Type B pancreatic cell (in vitro differentiated cells): ENCODE data around the gene NDE1. TPM values are rescaled to one million over a fixed set of nuclear protein-coding genes. Genes with fewer than 3 reads are reported as not detected.

Experiments
- DNase-seq: peaks from one replicate; pipeline ENCODE4 v3.0.0; 2021; ENCODE audit warnings: mixed read lengths; ENCODE audit not compliant: unreplicated experiment; ENCODE audit errors: extremely low spot score
- H3K27ac Mint-ChIP-seq: 2 replicates; pipeline ENCODE4 v1.8.0; 2021; ENCODE audit warnings: mild to moderate bottlenecking, mixed read lengths
- H3K27me3 Mint-ChIP-seq: 2 replicates; pipeline ENCODE4 v1.8.0; 2021; ENCODE audit warnings: mixed read lengths
- H3K36me3 Mint-ChIP-seq: 2 replicates; pipeline ENCODE4 v1.8.0; 2021; ENCODE audit warnings: mixed read lengths
- H3K4me1 Mint-ChIP-seq: one replicate; pipeline ENCODE4 v1.8.0; 2021; ENCODE audit warnings: mixed read lengths; ENCODE audit not compliant: unreplicated experiment
- H3K4me3 Mint-ChIP-seq: 2 replicates; pipeline ENCODE4 v1.8.0; 2021; ENCODE audit warnings: mild to moderate bottlenecking, mixed read lengths
- H3K9me3 Mint-ChIP-seq: 2 replicates; pipeline ENCODE4 v1.8.0; 2021; ENCODE audit warnings: mixed read lengths
- CTCF ChIP-seq: fragments of 200-600 bp; sonication (generic); conservative IDR thresholded peaks from 2 replicates; pipeline ENCODE4 v1.5.0; 2021; ENCODE audit warnings: antibody characterized with exemption, mild to moderate bottlenecking
- total RNA-seq: library from RNA; stranded (reverse); gene quantifications from 2 replicates; pipeline ENCODE4 v1.2.1, GENCODE V29; 2021; ENCODE audit warnings: low replicate concordance

NDE1 gene
- total RNA-seq, 1 donor from 2014 or later: 76.4 TPM

GRCh38 chr16:15766918-15767317 is 116.9 kb downstream of the NDE1 start:
- no peaks in the 10 kb centered on the region for H3K4me1 Mint-ChIP-seq
- H3K9me3 Mint-ChIP-seq: no peaks in the 10 kb centered on the region
- no peak overlapping the region for H3K27ac Mint-ChIP-seq
- no peak for TF ChIP-seq CTCF
- H3K4me3 Mint-ChIP-seq: no peak overlapping the region
- H3K27me3 Mint-ChIP-seq: peaks cover 15% of the 10 kb centered on the region
- no peak for DNase-seq
- H3K36me3 Mint-ChIP-seq: no peaks in the 10 kb centered on the region

DNA sequence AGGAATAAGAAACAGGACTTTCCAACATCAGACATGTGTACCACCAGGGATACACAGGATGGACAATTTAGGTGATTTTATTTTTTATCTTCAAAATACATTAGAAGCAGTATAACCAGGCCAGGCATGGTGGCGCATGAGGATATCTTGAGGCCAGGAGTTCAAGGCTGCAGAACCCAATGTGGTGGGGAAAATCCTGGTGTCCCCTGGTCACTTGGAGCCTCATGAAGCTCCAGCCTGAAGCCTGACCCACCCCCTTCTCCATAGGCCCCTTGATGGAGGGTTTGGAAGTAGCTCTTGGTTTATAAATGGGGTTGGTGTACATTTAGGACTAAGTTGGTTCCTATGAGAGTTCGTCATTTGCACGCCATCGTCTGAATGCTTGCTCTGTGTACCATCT is 118.2 kb downstream of the NDE1 start:
- H3K4me1 Mint-ChIP-seq: no peaks in the 10 kb centered on the region
- H3K36me3 Mint-ChIP-seq: no peaks in the 10 kb centered on the region
- no peak for DNase-seq
- no peak for TF ChIP-seq CTCF
- no peaks in the 10 kb centered on the region for H3K9me3 Mint-ChIP-seq
- no peak overlapping the region for H3K4me3 Mint-ChIP-seq
- no peak overlapping the region for H3K27ac Mint-ChIP-seq
- H3K27me3 Mint-ChIP-seq: peaks cover 9% of the 10 kb centered on the region

DNA sequence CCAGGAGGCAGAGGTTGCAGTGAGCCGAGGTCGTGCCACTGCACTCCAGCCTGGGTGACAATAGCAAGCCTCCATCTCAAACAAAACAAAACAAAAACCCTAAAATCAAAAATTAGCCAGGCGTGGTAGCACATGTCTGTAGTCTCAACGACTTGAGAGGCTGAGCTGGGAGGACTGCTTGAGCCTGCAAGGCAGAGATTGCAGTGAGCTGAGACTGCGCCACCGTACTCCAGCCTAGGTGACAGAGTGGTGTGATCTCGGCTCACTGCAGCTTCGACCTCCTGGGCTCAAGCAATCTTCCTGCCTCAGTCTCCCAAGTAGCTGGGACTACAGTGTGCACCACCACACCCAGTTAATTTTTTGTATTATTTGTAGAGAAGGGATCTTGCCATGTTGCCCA is 119.2 kb downstream of the NDE1 start:
- Mint-ChIP-seq H3K4me1 (no peaks in the 10 kb centered on the region), H3K27ac (no peak overlapping the region), H3K36me3 (no peaks in the 10 kb centered on the region), H3K4me3 (no peak overlapping the region), H3K27me3 (peaks cover 12% of the 10 kb centered on the region), H3K9me3 (no peaks in the 10 kb centered on the region)
- no peak for DNase-seq
- TF ChIP-seq CTCF: no peak

DNA sequence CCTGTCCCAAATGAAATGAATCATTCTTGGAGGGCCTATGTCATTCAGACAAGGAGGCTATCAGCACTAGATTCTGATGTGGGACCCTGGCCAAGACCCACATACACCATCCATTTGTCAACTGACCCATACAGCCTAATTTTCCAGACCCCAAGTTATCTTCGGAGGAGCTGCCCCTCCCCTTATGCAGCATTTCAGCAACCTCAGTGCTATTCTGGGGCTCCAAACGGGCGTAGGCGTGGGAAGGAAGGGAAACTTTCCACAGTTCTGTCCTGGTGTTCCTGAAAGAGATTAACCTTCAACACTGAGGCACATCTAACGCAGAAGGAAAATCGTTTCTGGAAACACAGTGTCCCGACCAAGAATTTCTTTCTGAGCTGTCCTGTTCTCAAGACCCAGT is 120.1 kb downstream of the NDE1 start:
- DNase-seq: no peak
- Mint-ChIP-seq H3K4me1 (no peaks in the 10 kb centered on the region), H3K36me3 (no peaks in the 10 kb centered on the region), H3K27me3 (peaks cover 6% of the 10 kb centered on the region), H3K9me3 (no peaks in the 10 kb centered on the region), H3K4me3 (no peak overlapping the region), H3K27ac (no peak overlapping the region)
- no peak for TF ChIP-seq CTCF

DNA sequence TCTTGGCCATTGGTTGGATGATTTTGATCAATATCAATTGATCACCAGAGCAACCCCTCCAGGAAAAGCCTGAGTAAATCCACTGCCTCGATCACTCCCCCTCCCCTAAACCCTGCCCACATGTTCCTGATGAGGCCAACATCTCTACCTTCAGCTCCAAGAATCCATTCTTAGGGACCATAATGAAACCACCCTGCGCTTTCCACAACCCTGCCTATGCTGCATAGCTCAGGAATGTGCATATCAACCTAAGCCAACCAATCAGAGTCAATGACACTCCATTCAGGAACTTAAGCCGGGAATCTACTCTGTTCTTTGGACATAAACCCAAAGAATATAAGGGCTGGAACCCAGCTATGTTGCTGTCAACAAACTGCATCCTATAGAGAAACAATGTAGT is 120.5 kb downstream of the NDE1 start:
- H3K27ac Mint-ChIP-seq: no peak overlapping the region
- H3K36me3 Mint-ChIP-seq: no peaks in the 10 kb centered on the region
- H3K9me3 Mint-ChIP-seq: no peaks in the 10 kb centered on the region
- H3K4me1 Mint-ChIP-seq: no peaks in the 10 kb centered on the region
- no peak for DNase-seq
- H3K4me3 Mint-ChIP-seq: no peak overlapping the region
- no peak for TF ChIP-seq CTCF
- H3K27me3 Mint-ChIP-seq: peaks cover 4% of the 10 kb centered on the region

GRCh38 chr16:15771694-15772093 is 121.6 kb downstream of the NDE1 start:
- no peak for DNase-seq
- TF ChIP-seq CTCF: no peak
- H3K4me3 Mint-ChIP-seq: no peak overlapping the region
- H3K27me3 Mint-ChIP-seq: peaks cover 11% of the 10 kb centered on the region
- H3K4me1 Mint-ChIP-seq: no peaks in the 10 kb centered on the region
- H3K36me3 Mint-ChIP-seq: no peaks in the 10 kb centered on the region
- no peaks in the 10 kb centered on the region for H3K9me3 Mint-ChIP-seq
- no peak overlapping the region for H3K27ac Mint-ChIP-seq
